ENCODE measurements around the gene GDPD2.
A peak's percentile ranks its signal among the peaks of the same experiment; 100 is the strongest.

The GDPD2 gene

GRCh38 chrX:70429759-70430158 lies 6.6 kb downstream of the GDPD2 start:
- no peak for DNase-seq (ENCODE audit: low read depth)
- TF ChIP-seq, protein P1, sequence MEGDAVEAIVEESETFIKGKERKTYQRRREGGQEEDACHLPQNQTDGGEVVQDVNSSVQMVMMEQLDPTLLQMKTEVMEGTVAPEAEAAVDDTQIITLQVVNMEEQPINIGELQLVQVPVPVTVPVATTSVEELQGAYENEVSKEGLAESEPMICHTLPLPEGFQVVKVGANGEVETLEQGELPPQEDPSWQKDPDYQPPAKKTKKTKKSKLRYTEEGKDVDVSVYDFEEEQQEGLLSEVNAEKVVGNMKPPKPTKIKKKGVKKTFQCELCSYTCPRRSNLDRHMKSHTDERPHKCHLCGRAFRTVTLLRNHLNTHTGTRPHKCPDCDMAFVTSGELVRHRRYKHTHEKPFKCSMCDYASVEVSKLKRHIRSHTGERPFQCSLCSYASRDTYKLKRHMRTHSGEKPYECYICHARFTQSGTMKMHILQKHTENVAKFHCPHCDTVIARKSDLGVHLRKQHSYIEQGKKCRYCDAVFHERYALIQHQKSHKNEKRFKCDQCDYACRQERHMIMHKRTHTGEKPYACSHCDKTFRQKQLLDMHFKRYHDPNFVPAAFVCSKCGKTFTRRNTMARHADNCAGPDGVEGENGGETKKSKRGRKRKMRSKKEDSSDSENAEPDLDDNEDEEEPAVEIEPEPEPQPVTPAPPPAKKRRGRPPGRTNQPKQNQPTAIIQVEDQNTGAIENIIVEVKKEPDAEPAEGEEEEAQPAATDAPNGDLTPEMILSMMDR (conservative IDR thresholded peaks at IDR 0.05; ENCODE audit: control insufficient read depth, insufficient read depth, low read depth, low read length) = no peak
- no peak overlapping the region for H3K4me3 ChIP-seq (ENCODE audit: control insufficient read depth, low read depth, low read length)

DNA sequence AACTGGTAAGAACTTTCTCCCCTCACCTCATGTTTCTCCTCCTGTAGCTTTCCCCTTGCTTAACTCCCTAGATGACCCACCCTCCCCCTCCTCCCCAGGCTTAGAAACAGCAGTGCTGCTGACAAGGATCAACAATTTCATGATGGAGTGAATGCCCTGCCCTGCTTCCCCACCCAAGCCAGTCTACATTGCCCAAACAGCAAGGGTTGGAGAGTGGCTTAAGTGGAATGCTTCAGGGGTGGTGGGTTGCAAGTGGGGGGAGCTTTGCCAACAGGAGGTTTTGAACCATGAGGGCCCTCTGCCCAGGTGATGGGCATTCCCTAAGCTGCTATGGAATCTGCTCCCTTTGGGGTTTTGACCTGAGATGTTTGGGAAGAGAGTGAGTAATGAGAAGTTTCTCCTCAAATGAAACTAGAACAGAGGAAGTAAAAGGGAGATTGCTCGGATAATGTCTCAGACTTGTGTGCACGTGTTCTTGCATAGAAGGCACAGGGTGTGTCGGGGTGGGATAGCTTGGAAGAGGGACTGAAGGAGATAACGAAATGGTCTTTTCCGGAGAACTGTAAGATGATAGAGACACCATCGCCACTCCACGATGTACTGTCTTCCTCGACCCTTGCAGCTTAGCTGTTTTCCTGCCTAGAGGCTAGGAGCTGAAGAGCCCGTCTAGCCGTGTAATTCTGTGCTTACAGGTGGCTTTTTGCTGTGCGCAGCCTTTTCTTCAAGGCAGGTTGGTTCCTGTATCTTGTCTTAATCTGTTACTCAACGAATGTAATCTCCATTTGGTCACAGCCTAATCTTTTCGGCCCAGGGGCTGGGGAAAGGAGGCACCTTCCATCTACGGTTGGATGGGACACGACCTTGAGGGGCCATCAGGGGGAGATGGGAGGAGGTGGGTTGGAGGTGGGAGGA lies 10.1 kb downstream of the GDPD2 start:
- H3K4me3 ChIP-seq (ENCODE audit: control insufficient read depth, low read depth, low read length) = peak overlapping the region; percentile 76
- TF ChIP-seq, protein P1 (conservative IDR thresholded peaks at IDR 0.05; ENCODE audit: control insufficient read depth, insufficient read depth, low read depth, low read length) = no peak
- no peak for DNase-seq (ENCODE audit: low read depth)

DNA sequence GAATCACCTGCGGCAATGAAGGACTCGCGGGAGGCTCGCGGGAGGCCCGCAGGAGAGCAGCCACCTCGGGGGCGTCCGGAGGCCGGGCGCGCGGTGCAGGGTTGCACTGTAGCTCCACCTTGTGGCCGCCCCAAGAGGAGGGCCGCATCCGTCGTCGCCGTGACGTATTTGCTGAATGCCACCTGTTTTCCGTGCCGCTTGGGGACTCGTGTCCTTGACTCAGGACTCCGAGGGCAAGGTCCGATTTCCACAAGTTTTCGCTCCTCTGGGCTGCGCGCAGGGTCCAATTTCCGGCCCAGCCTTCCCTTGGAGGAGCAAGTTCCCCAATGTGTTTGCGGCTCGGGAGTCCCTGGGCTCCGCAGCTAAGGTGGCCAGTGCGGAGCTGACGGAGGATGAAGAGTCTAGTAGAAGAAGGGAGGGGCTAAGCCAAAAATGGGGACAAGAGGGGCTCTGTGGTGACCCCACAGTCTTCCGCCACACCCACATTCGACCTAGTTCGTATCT lies 10.8 kb downstream of the GDPD2 start:
- DNase-seq (ENCODE audit: low read depth) = peak; percentile 36
- H3K4me3 ChIP-seq (ENCODE audit: control insufficient read depth, low read depth, low read length) = peak overlapping the region; percentile 76
- TF ChIP-seq, protein P1 (conservative IDR thresholded peaks at IDR 0.05; ENCODE audit: control insufficient read depth, insufficient read depth, low read depth, low read length) = peak; percentile 39

DNA sequence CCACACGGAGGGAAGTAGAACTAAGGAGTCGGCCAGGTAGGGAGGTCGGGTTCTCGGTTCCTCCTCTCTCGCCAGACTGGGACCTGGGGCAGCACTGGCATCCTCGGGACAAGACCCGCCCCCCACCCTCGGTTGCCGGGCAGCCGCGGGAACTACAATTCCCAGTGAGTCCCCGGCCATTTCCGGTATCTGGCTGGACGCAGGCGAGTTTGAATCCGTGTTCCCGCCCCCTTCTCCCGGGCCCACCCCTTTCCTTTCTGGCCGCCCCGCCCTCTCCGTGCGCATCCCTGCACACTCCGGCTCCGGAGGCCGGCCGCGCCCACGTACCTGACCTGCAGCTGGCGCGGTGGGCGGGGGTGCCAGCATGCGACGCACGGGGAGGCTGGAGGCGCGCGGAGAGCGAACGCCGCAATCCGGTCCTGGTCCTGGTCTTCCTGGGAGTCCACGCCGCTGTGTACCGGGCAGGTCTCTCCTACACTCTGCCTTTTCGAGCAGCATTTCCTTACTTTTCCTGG lies 11.3 kb downstream of the GDPD2 start:
- TF ChIP-seq, protein P1 (conservative IDR thresholded peaks at IDR 0.05; ENCODE audit: control insufficient read depth, insufficient read depth, low read depth, low read length) = no peak
- peak overlapping the region; percentile 76 for H3K4me3 ChIP-seq (ENCODE audit: control insufficient read depth, low read depth, low read length)
- DNase-seq (ENCODE audit: low read depth) = peak; percentile 69

DNA sequence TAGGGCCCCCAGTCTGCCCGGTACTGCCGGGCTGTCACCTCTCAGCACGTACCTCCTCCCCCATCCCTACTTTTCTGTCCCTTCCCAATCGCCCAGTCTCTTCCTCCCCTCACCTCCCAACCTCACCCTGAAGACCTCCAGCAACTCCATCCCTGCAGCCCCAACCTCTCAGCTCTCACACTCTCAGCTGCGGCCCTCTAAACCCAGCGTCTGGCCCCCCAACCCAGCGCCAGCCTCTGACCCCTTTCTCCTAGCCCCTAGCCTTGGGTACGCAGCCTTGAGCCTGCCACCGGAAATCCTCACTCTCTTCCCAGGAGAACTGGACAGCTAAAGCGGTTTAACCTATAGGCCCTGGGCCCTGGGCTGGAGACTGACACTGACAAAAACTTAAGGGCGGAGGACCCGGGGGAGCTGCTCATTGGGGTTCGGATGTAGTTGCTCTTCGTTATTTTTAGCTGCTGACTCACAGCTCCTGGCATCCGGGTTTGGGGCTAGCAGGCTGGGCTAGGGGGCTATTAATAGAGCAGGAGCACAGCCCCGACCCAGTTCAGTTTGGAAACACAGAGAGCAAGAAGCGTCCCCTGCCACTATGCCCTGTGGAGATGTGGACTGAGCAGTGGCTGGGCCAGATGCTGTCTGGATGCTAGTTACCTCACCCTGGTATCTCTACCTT lies 11.9 kb downstream of the GDPD2 start:
- H3K4me3 ChIP-seq (ENCODE audit: control insufficient read depth, low read depth, low read length) = peak overlapping the region; percentile 76
- TF ChIP-seq, protein P1 (conservative IDR thresholded peaks at IDR 0.05; ENCODE audit: control insufficient read depth, insufficient read depth, low read depth, low read length) = no peak
- peak; percentile 18 for DNase-seq (ENCODE audit: low read depth)

- no peak overlapping the region for H3K4me3 ChIP-seq (ENCODE audit: control insufficient read depth, low read depth, low read length)
- DNase-seq (ENCODE audit: low read depth) = peak; percentile 8
- TF ChIP-seq, protein P1 (conservative IDR thresholded peaks at IDR 0.05; ENCODE audit: control insufficient read depth, insufficient read depth, low read depth, low read length) = peak; percentile 1
These were observed 13.2 kb downstream of the GDPD2 start for GRCh38 chrX:70436343-70436742.

Measured in fibroblast of mammary gland (primary cell).